Measurements from ENCODE around the gene LRRC4C. TPM values are rescaled to one million over a fixed set of nuclear protein-coding genes. Genes with fewer than 3 reads are reported as not detected.

LRRC4C gene
- total RNA-seq, 1 experiment from 2014 or later: 0.72 TPM

DNA sequence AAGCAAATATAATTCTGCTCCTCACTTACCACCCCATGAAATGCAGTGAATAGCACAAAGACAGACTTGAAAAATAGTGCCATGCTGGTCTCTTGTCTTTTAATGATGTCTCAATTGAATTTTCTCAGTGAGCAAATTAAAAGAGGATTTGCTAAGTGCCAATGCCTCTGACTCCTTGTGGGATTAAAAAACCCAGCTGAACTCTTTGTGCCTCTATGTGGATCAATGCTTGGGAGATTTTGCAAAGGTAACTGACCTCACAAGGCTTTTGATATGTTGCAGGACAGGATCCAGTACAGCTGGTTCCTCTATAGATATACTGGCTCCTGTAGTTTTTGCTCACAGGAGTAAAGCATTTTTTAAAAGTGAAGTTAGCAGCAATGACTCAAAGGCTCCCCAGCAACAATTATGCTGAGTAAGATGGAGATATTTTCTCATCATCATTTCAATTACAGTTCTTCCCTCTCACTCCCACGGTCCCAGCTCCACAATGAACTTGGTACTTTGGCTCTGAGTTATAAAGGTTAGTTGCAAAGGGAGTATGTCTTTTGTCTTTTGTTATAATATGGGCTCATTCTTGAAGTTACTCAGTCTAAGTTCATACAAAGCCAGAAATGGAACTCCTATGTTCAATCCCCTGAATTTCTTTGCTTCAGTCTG, 471.5 kb downstream of the LRRC4C start (continued):
- TF ChIP-seq, protein P1, sequence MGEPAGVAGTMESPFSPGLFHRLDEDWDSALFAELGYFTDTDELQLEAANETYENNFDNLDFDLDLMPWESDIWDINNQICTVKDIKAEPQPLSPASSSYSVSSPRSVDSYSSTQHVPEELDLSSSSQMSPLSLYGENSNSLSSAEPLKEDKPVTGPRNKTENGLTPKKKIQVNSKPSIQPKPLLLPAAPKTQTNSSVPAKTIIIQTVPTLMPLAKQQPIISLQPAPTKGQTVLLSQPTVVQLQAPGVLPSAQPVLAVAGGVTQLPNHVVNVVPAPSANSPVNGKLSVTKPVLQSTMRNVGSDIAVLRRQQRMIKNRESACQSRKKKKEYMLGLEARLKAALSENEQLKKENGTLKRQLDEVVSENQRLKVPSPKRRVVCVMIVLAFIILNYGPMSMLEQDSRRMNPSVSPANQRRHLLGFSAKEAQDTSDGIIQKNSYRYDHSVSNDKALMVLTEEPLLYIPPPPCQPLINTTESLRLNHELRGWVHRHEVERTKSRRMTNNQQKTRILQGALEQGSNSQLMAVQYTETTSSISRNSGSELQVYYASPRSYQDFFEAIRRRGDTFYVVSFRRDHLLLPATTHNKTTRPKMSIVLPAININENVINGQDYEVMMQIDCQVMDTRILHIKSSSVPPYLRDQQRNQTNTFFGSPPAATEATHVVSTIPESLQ (CRISPR knock-in tag; IDR thresholded peaks at IDR 0.05): no peak
- TF ChIP-seq ATF1 (CRISPR knock-in tag; IDR thresholded peaks at IDR 0.05) (no peak), NFATC4 (CRISPR knock-in tag; IDR thresholded peaks at IDR 0.05) (no peak), ESRRA (CRISPR knock-in tag; IDR thresholded peaks at IDR 0.05; ENCODE audit: borderline replicate concordance) (no peak), CBFB (CRISPR knock-in tag; IDR thresholded peaks at IDR 0.05; ENCODE audit: low read depth) (no peak), NR3C1 (CRISPR knock-in tag; conservative IDR thresholded peaks at IDR 0.05; ENCODE audit: low read depth) (no peak)
- TF ChIP-seq, protein P2, sequence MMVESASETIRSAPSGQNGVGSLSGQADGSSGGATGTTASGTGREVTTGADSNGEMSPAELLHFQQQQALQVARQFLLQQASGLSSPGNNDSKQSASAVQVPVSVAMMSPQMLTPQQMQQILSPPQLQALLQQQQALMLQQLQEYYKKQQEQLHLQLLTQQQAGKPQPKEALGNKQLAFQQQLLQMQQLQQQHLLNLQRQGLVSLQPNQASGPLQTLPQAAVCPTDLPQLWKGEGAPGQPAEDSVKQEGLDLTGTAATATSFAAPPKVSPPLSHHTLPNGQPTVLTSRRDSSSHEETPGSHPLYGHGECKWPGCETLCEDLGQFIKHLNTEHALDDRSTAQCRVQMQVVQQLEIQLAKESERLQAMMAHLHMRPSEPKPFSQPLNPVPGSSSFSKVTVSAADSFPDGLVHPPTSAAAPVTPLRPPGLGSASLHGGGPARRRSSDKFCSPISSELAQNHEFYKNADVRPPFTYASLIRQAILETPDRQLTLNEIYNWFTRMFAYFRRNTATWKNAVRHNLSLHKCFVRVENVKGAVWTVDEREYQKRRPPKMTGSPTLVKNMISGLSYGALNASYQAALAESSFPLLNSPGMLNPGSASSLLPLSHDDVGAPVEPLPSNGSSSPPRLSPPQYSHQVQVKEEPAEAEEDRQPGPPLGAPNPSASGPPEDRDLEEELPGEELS (CRISPR knock-in tag; IDR thresholded peaks at IDR 0.05): no peak
- TF ChIP-seq, protein P3, sequence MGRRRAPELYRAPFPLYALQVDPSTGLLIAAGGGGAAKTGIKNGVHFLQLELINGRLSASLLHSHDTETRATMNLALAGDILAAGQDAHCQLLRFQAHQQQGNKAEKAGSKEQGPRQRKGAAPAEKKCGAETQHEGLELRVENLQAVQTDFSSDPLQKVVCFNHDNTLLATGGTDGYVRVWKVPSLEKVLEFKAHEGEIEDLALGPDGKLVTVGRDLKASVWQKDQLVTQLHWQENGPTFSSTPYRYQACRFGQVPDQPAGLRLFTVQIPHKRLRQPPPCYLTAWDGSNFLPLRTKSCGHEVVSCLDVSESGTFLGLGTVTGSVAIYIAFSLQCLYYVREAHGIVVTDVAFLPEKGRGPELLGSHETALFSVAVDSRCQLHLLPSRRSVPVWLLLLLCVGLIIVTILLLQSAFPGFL (CRISPR knock-in tag; IDR thresholded peaks at IDR 0.05; ENCODE audit: borderline replicate concordance): no peak
- TF ChIP-seq, protein P4, sequence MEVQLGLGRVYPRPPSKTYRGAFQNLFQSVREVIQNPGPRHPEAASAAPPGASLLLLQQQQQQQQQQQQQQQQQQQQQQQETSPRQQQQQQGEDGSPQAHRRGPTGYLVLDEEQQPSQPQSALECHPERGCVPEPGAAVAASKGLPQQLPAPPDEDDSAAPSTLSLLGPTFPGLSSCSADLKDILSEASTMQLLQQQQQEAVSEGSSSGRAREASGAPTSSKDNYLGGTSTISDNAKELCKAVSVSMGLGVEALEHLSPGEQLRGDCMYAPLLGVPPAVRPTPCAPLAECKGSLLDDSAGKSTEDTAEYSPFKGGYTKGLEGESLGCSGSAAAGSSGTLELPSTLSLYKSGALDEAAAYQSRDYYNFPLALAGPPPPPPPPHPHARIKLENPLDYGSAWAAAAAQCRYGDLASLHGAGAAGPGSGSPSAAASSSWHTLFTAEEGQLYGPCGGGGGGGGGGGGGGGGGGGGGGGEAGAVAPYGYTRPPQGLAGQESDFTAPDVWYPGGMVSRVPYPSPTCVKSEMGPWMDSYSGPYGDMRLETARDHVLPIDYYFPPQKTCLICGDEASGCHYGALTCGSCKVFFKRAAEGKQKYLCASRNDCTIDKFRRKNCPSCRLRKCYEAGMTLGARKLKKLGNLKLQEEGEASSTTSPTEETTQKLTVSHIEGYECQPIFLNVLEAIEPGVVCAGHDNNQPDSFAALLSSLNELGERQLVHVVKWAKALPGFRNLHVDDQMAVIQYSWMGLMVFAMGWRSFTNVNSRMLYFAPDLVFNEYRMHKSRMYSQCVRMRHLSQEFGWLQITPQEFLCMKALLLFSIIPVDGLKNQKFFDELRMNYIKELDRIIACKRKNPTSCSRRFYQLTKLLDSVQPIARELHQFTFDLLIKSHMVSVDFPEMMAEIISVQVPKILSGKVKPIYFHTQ (CRISPR knock-in tag; IDR thresholded peaks at IDR 0.05): no peak

DNA sequence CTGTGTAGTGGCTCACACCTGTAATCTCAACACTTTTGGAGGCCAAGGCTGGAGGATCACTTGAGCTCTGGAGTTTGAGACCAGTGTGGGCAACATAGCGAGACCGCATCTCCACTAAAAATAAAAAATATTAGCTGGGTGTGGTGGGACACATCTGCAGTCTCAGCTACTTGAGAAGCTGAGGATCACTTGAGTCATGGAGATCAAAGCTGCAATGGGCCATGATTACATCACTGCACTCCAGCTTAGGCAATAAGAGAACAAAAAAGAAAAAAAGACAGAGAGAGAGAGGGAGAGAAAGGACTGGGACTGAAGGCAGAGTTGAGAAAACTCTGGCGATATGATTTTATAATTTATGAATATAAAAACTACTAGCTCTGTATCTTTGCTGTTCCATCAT, 473.1 kb downstream of the LRRC4C start:
- DNase-seq (ENCODE audit: low spot score): no peak
- no peaks in the 10 kb centered on the region; the same call in 1 of the 2 replicates for H3K4me1 Mint-ChIP-seq
- ATAC-seq: no peak
- H3K9me3 Mint-ChIP-seq: peaks cover 13% of the 10 kb centered on the region
- ChIA-PET POLR2A (no interaction called here), CTCF (no interaction called here)
- H3K27me3 Mint-ChIP-seq (ENCODE audit: low read depth): no peaks in the 10 kb centered on the region
- H3K36me3 Mint-ChIP-seq: peaks cover 3% of the 10 kb centered on the region; the same call in 1 of the 2 replicates
- no peak overlapping the region for H3K27ac Mint-ChIP-seq
- no peak overlapping the region for H3K4me3 Mint-ChIP-seq
- no peak for TF ChIP-seq NR2C2 (CRISPR knock-in tag; IDR thresholded peaks at IDR 0.05)
- TF ChIP-seq NFATC4 (CRISPR knock-in tag; IDR thresholded peaks at IDR 0.05): no peak
- TF ChIP-seq, protein P5, sequence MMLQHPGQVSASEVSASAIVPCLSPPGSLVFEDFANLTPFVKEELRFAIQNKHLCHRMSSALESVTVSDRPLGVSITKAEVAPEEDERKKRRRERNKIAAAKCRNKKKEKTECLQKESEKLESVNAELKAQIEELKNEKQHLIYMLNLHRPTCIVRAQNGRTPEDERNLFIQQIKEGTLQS (CRISPR knock-in tag; conservative IDR thresholded peaks at IDR 0.05): no peak
- TF ChIP-seq ZNF416 (CRISPR knock-in tag; IDR thresholded peaks at IDR 0.05): no peak
- TF ChIP-seq SP1 (CRISPR knock-in tag; conservative IDR thresholded peaks at IDR 0.05): no peak
- TF ChIP-seq ZNF138 (CRISPR knock-in tag; conservative IDR thresholded peaks at IDR 0.05): no peak
- TF ChIP-seq, protein P6, sequence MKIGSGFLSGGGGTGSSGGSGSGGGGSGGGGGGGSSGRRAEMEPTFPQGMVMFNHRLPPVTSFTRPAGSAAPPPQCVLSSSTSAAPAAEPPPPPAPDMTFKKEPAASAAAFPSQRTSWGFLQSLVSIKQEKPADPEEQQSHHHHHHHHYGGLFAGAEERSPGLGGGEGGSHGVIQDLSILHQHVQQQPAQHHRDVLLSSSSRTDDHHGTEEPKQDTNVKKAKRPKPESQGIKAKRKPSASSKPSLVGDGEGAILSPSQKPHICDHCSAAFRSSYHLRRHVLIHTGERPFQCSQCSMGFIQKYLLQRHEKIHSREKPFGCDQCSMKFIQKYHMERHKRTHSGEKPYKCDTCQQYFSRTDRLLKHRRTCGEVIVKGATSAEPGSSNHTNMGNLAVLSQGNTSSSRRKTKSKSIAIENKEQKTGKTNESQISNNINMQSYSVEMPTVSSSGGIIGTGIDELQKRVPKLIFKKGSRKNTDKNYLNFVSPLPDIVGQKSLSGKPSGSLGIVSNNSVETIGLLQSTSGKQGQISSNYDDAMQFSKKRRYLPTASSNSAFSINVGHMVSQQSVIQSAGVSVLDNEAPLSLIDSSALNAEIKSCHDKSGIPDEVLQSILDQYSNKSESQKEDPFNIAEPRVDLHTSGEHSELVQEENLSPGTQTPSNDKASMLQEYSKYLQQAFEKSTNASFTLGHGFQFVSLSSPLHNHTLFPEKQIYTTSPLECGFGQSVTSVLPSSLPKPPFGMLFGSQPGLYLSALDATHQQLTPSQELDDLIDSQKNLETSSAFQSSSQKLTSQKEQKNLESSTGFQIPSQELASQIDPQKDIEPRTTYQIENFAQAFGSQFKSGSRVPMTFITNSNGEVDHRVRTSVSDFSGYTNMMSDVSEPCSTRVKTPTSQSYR (CRISPR knock-in tag; IDR thresholded peaks at IDR 0.05): no peak
- no peak for TF ChIP-seq ZNF396 (CRISPR knock-in tag; IDR thresholded peaks at IDR 0.05; ENCODE audit: borderline replicate concordance)
- TF ChIP-seq, protein P2 (CRISPR knock-in tag; IDR thresholded peaks at IDR 0.05): no peak
- TF ChIP-seq, protein P7, sequence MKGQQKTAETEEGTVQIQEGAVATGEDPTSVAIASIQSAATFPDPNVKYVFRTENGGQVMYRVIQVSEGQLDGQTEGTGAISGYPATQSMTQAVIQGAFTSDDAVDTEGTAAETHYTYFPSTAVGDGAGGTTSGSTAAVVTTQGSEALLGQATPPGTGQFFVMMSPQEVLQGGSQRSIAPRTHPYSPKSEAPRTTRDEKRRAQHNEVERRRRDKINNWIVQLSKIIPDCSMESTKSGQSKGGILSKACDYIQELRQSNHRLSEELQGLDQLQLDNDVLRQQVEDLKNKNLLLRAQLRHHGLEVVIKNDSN (CRISPR knock-in tag; IDR thresholded peaks at IDR 0.05): no peak
- TF ChIP-seq, protein P8, sequence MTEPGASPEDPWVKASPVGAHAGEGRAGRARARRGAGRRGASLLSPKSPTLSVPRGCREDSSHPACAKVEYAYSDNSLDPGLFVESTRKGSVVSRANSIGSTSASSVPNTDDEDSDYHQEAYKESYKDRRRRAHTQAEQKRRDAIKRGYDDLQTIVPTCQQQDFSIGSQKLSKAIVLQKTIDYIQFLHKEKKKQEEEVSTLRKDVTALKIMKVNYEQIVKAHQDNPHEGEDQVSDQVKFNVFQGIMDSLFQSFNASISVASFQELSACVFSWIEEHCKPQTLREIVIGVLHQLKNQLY (CRISPR knock-in tag; IDR thresholded peaks at IDR 0.05): no peak
- TF ChIP-seq, protein P9, sequence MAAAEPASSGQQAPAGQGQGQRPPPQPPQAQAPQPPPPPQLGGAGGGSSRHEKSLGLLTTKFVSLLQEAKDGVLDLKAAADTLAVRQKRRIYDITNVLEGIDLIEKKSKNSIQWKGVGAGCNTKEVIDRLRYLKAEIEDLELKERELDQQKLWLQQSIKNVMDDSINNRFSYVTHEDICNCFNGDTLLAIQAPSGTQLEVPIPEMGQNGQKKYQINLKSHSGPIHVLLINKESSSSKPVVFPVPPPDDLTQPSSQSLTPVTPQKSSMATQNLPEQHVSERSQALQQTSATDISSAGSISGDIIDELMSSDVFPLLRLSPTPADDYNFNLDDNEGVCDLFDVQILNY (CRISPR knock-in tag; IDR thresholded peaks at IDR 0.05): no peak
